ENCODE results near the gene ATP2A1.
"Not testable (repeated sequence)": the region's sequence is repeated elsewhere in the genome, so short reads cannot be mapped to it uniquely, and the experiment has no call there.

Gene ATP2A1

GRCh38 chr16:28905800-28906372 is 27.6 kb downstream of the ATP2A1 start:
- no peak for DNase-seq (ENCODE audit: low spot score)
- no peak for FAIRE-seq

DNA sequence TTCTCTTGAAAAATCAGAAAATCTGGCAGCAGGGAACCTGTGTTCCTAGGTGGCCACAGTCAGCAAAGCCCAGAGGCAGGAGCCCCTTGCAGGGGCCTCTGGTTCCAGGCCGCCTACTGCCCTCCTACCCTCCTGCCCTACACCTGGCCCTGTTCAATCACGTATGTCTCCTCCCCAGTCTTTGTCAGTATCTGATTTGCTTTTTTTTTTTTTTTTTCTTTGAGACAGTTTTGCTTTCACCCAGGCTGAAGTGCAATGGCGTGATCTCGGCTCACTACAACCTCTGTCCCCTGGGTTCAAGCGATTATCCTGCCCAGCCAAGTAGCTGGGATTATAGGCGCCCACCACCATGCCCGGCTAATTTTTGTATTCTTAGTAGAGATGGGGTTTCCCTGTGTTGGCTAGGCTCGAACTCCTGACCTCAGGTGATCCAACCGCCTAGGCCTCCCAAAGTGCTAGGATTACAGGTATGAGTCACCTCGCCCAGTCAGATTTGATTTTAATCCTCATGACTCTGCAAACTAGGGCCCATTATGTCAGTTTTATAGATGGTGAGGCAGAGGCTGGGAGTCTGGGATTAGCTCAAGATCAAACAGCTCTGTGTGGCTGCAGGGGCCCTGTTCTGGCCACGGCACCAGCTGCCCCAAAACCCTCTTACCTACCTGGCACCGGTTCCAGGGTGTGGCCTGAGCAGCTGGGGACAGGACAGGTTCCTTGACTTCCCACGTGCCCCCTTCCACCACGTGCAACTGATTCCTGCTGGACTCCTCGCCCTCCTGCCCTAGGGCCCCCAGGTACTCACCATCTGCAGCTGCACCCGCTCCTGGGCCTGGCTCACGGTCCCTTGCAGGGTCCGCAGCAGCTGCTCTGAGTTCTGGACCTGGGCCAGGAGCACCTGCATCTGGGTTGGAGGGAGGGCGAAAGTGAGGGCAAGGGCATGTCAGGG is 32.1 kb downstream of the ATP2A1 start:
- FAIRE-seq, result no peak
- peak; percentile 18 for DNase-seq (ENCODE audit: low spot score)

- FAIRE-seq (no peak), DNase-seq (ENCODE audit: low spot score) (no peak)
These were observed 34.3 kb downstream of the ATP2A1 start for GRCh38 chr16:28912558-28912957.

- DNase-seq (ENCODE audit: low spot score), result no peak
- no peak for FAIRE-seq
These were observed 35.8 kb downstream of the ATP2A1 start for GRCh38 chr16:28913946-28914724.

DNA sequence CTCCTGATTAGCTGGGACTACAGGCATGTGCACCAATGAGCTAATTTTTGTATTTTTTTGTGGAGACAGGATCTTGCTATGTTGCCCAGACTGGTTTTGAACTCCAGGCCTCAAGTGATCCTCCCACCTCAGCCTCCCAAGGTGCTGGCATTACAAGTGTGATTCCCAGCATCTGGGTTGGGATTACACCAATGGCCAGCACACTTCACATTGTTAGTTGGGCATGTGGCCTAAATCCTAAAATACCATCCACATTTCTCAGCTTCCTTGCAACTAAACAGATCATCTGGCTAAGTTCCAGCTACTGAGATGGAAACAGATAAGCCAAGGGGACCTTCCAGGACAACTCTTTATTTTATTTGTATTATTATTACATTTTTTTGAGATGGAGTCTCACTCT is 36.9 kb downstream of the ATP2A1 start:
- FAIRE-seq (no peak), DNase-seq (ENCODE audit: low spot score) (no peak)

- no peak for FAIRE-seq
These were observed 38.8 kb downstream of the ATP2A1 start for GRCh38 chr16:28917095-28917494.

DNA sequence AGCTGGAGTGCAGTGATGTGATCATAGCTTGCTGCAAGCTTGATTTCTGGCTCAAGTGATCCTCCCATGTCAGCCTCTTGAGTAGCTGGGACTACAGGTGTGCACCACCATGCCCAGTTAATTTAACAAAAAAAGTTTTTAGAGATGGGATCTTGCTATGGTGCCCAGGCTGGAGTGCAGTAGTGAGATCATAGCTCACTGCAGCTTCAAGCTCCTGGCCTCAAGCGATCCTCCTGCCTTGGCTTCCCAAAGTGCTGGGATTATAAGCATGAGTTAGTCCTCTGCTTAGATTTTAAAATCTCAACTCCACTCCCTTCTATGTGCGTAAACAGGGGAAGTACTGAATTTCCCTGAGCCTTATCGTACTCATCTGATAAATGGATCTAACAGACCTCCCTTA is 40.4 kb downstream of the ATP2A1 start:
- FAIRE-seq (no peak), DNase-seq (ENCODE audit: low spot score) (no peak)

More at GRCh38 chr16:28917095-28917494, 38.8 kb downstream of the ATP2A1 start:
- no peak for DNase-seq (ENCODE audit: low spot score)

DNA sequence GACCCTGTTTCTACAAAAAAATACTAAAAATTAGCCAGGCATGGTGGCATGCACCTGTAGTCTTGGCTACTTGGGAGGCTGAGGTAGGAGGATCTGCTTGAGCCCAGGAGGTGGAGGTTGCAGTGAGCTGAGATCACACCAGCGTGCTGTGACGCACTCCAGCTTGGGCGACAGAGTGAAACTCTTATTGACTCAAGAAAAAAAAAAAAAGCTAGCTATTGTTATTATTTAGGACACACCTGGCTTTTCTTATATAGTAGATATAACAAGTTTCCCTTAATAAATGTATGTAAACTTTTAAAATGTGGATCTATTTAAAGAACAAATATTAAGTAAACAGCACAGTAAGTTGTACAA is 44.9 kb downstream of the ATP2A1 start:
- DNase-seq (ENCODE audit: low spot score) (no peak), FAIRE-seq (no peak)

GRCh38 chr16:28923652-28924398 is 45.5 kb downstream of the ATP2A1 start:
- FAIRE-seq, result no peak
- DNase-seq (ENCODE audit: low spot score), result no peak

- FAIRE-seq (no peak), DNase-seq (ENCODE audit: low spot score) (no peak)
These were observed 46.1 kb downstream of the ATP2A1 start for GRCh38 chr16:28924399-28924761.

DNA sequence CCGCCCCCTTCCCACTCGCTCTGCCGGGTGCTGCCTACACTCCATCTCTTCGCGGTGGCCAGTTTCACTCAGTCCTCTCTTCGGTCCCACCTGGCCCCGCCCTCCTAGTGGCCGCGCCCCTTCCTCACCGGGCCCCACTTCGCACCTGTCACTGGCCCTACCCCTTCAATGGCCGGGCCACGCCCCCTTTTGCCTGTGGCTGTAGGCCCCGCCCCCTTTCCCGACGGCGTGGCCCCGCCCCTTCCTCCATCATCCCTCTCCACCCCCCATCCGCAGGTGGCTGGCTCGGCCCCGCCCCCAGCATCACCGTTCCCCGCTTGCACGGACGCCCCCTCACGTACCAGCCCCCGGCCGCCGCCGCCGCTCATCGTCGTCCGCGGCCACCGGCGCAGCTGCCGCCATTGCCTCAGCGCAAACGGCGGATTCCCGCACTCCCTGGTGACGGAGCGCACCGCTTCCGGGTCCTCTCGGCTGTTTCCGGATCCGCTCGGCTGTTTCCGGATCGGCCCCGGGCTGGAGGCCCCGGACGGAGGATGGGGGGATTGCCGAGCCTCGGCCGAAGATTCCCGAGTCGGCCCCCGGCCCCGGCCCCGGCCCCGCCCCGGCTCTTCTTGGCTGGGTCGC is 46.6 kb downstream of the ATP2A1 start, which contains the start of gene RABEP2:
Gene RABEP2, minus strand, starts transcription at position 477 of the 624 bp plus-strand sequence. Its CDS starts 75 bp downstream, at position 402.
- DNase-seq (ENCODE audit: low spot score), result peak; percentile 71
- no peak for FAIRE-seq

DNA sequence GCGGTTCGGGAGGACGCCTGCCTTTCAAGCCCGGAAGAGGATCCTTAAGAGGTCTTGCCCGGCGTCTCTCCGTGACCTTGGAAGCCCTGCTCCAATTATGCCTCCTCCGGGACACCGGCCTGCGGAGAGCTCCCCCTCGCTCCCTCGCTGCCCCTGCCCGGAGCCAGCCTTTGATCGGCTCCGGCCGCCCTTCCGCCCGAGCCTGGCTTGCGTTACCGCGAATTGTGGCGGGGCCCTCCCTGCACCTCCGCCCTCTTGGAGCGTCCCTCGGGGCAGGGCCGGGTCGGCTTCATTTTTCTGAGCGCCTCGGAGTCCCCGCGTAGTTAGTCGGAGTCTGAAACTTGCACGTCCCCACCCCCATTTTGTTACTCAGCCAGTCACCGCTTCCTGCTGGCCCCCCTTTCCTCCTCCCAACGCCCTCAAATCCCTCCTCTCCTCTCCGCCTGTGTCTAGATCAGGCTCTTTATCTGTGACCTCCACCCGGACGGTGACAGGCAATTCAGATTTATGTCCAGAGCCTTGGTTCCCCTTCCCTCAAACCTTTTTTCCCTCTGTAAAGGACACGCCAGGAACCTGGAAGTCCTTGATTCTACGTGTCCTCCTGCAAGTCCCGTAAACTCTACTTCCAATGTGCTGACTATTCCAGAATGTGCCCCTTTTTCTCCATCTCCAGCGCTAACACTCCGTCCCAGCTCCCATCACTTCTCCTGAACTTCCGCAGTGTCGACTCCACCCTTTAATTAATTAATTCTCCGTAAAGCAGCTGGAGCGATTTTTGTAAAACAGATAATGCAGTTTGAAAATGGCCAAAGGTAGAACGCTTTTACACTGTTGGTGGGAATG is 47.3 kb downstream of the ATP2A1 start:
- DNase-seq (ENCODE audit: low spot score) (peak; percentile 63), FAIRE-seq (no peak)

DNA sequence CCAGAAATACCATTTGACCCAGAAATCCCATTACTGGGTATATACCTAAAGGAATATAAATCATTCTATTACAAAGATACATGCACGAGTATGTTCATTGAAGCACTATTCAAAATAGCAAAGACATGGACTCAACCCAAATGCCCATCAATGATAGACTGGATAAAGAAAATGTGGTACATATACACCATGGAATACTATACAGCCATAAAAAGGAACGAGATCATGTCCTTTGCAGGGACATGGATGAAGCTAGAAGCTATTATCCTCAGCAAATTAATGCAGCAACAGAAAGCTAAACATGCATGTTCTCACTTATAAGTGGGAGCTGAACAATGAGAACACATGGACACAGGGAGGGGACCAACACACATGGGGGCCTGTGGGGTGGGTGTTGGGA is 48.0 kb downstream of the ATP2A1 start:
- FAIRE-seq; DNase-seq (ENCODE audit: low spot score): not testable (repeated sequence)

GRCh38 chr16:28927815-28928214 is 49.5 kb downstream of the ATP2A1 start:
- DNase-seq (ENCODE audit: low spot score) (no peak), FAIRE-seq (no peak)

DNA sequence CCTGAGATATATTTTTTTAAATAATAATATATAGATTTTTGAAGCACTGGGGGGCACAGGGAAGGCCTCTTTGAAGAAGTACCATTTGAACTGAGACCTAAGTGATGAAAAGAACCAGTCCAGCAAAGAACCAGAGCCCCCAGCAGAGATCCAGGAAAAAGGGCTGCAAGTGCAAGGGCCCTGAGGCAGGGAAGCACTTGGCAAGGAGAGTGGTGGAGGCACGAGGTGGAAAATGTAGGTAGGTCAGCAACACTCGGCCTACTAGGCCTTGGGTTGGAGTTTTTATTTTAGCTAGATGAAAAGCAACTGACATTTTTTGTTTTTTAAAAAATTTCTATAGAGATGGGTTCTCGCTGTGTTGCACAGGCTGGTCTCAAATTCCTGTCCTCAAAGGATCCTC is 51.9 kb downstream of the ATP2A1 start:
- DNase-seq (ENCODE audit: low spot score) (no peak), FAIRE-seq (no peak)

- DNase-seq (ENCODE audit: low spot score) (no peak), FAIRE-seq (no peak)
These were observed 52.4 kb downstream of the ATP2A1 start for GRCh38 chr16:28930652-28931051.

GRCh38 chr16:28931801-28932225 is 53.5 kb downstream of the ATP2A1 start, which contains the start of gene CD19:
Gene CD19 (plus strand): TSS chr16:28931971. CDS start chr16:28932001, 30 bp downstream.
- DNase-seq (ENCODE audit: low spot score), result no peak
- FAIRE-seq, result no peak

DNA sequence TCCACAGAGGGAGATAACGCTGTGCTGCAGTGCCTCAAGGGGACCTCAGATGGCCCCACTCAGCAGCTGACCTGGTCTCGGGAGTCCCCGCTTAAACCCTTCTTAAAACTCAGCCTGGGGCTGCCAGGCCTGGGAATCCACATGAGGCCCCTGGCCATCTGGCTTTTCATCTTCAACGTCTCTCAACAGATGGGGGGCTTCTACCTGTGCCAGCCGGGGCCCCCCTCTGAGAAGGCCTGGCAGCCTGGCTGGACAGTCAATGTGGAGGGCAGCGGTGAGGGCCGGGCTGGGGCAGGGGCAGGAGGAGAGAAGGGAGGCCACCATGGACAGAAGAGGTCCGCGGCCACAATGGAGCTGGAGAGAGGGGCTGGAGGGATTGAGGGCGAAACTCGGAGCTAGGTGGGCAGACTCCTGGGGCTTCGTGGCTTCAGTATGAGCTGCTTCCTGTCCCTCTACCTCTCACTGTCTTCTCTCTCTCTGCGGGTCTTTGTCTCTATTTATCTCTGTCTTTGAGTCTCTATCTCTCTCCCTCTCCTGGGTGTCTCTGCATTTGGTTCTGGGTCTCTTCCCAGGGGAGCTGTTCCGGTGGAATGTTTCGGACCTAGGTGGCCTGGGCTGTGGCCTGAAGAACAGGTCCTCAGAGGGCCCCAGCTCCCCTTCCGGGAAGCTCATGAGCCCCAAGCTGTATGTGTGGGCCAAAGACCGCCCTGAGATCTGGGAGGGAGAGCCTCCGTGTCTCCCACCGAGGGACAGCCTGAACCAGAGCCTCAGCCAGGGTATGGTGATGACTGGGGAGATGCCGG is 54.3 kb downstream of the ATP2A1 start:
- FAIRE-seq (no peak), DNase-seq (ENCODE audit: low spot score) (no peak)

- DNase-seq (ENCODE audit: low spot score) (no peak), FAIRE-seq (no peak)
These were observed 54.9 kb downstream of the ATP2A1 start for GRCh38 chr16:28933171-28933570.
